ENCODE data around the gene SGK1. TPM values are rescaled to one million over a fixed set of nuclear protein-coding genes. Genes with fewer than 3 reads are reported as not detected.

Gene SGK1
- polyA plus RNA-seq, 1 donor from 2014 or later: 10.3 TPM

GRCh38 chr6:134287859-134288537 is 29.9 kb downstream of the SGK1 start:
- H2AFZ ChIP-seq (ENCODE audit: low read depth, low read length): no peak overlapping the region
- no peak overlapping the region for H3K27ac ChIP-seq (ENCODE audit: low read length)
- H3K9me3 ChIP-seq (ENCODE audit: low read length): no peaks in the 10 kb centered on the region
- H3K4me3 ChIP-seq (ENCODE audit: low read length): no peak overlapping the region
- no peak overlapping the region for H3K4me2 ChIP-seq (ENCODE audit: low read length)
- H3K36me3 ChIP-seq (ENCODE audit: insufficient read depth, low read length): no peaks in the 10 kb centered on the region
- H3F3A ChIP-seq (ENCODE audit: insufficient read depth, low read length, poor library complexity, severe bottlenecking): no peaks in the 10 kb centered on the region
- no peak overlapping the region for H3K9ac ChIP-seq (ENCODE audit: low read length)
- H3K27me3 ChIP-seq (ENCODE audit: insufficient read depth, low read depth, low read length): no peaks in the 10 kb centered on the region
- H3K79me2 ChIP-seq (replicated peaks; ENCODE audit: insufficient read depth, low read length): no peaks in the 10 kb centered on the region
- no peaks in the 10 kb centered on the region for H4K20me1 ChIP-seq (ENCODE audit: insufficient read depth)
- H3K9me2 ChIP-seq (ENCODE audit: insufficient read depth, low read length): no peaks in the 10 kb centered on the region
- TF ChIP-seq MXI1 (conservative IDR thresholded peaks at IDR 0.05; ENCODE audit: poor library complexity, severe bottlenecking) (no peak), TAF1 (IDR thresholded peaks at IDR 0.05; ENCODE audit: low read depth) (no peak), EP300 (conservative IDR thresholded peaks at IDR 0.05; ENCODE audit: poor library complexity, severe bottlenecking) (no peak), SMC3 (conservative IDR thresholded peaks at IDR 0.05; ENCODE audit: poor library complexity) (no peak), RAD21 (conservative IDR thresholded peaks at IDR 0.05) (no peak), CTCF (IDR thresholded peaks at IDR 0.05; ENCODE audit: poor library complexity, severe bottlenecking) (no peak), REST (IDR thresholded peaks at IDR 0.05; ENCODE audit: borderline replicate concordance) (no peak), POLR2AphosphoS5 (IDR thresholded peaks at IDR 0.05) (no peak), EZH2 (IDR thresholded peaks at IDR 0.05; ENCODE audit: borderline replicate concordance, insufficient read depth, low read length, poor library complexity, severe bottlenecking) (no peak)

- no peak overlapping the region for H3K4me2 ChIP-seq (ENCODE audit: low read length)
- no peak for TF ChIP-seq MXI1 (conservative IDR thresholded peaks at IDR 0.05; ENCODE audit: poor library complexity, severe bottlenecking)
- TF ChIP-seq EZH2 (IDR thresholded peaks at IDR 0.05; ENCODE audit: borderline replicate concordance, insufficient read depth, low read length, poor library complexity, severe bottlenecking): no peak
- TF ChIP-seq REST (IDR thresholded peaks at IDR 0.05; ENCODE audit: borderline replicate concordance): no peak
- TF ChIP-seq EP300 (conservative IDR thresholded peaks at IDR 0.05; ENCODE audit: poor library complexity, severe bottlenecking): no peak
- no peak for TF ChIP-seq RAD21 (conservative IDR thresholded peaks at IDR 0.05)
- no peak for TF ChIP-seq CTCF (IDR thresholded peaks at IDR 0.05; ENCODE audit: poor library complexity, severe bottlenecking)
Measured at GRCh38 chr6:134282816-134283215, 35.1 kb downstream of the SGK1 start.

More at GRCh38 chr6:134282816-134283215, 35.1 kb downstream of the SGK1 start:
- no peak overlapping the region for H3K9ac ChIP-seq (ENCODE audit: low read length)
- no peak overlapping the region for H3K4me3 ChIP-seq (ENCODE audit: low read length)
- no peaks in the 10 kb centered on the region for H3K9me3 ChIP-seq (ENCODE audit: low read length)
- no peaks in the 10 kb centered on the region for H3K36me3 ChIP-seq (ENCODE audit: insufficient read depth, low read length)
- no peak overlapping the region for H2AFZ ChIP-seq (ENCODE audit: low read depth, low read length)
- no peaks in the 10 kb centered on the region for H3F3A ChIP-seq (ENCODE audit: insufficient read depth, low read length, poor library complexity, severe bottlenecking)
- H3K27ac ChIP-seq (ENCODE audit: low read length): no peak overlapping the region
- no peaks in the 10 kb centered on the region for H4K20me1 ChIP-seq (ENCODE audit: insufficient read depth)
- H3K79me2 ChIP-seq (replicated peaks; ENCODE audit: insufficient read depth, low read length): no peaks in the 10 kb centered on the region
- no peaks in the 10 kb centered on the region for H3K9me2 ChIP-seq (ENCODE audit: insufficient read depth, low read length)
- H3K27me3 ChIP-seq (ENCODE audit: insufficient read depth, low read depth, low read length): no peaks in the 10 kb centered on the region
